NCI-H226 (cell line): ENCODE measurements around the gene ATP1B1.
A peak's percentile ranks its signal among the peaks of the same experiment; 100 is the strongest.

Experiments used
- DNase-seq: peaks from one replicate; pipeline ENCODE4 v3.0.0-alpha.2; 2015

Gene ATP1B1

DNA sequence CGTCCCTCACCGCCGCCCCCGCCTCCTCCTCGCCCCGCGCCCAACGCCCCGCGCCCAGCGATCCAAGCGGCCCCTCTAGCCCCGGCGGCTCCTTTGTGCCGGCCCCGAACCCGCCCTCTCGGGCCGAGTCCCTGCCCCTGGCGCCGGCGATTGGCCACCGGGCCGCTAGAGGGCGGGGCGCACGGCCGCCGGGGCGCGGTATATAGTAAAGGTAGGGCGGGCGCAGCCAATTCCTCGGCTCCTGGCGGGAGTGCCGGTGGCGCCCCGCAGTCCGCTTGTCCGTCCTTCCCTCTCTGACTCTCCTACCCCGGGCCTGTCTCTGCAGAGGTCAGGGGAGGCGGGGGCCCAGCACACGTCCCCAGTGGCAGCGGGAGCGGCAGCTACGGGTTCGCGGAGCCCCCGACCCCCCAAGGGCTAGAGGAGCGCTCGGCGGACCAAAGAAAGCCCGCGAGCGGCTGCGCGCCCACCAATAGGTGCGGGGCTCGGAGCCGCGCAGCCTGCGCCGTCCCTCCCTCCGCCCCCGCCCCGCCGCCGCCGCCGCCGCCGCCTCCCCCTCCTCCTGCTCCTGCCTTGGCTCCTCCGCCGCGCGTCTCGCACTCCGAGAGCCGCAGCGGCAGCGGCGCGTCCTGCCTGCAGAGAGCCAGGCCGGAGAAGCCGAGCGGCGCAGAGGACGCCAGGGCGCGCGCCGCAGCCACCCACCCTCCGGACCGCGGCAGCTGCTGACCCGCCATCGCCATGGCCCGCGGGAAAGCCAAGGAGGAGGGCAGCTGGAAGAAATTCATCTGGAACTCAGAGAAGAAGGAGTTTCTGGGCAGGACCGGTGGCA is at the start of gene ATP1B1:
TSS of gene ATP1B1 (plus strand) at position 596 of the 826 bp plus-strand sequence. CDS start at position 736, 140 bp downstream.
- DNase-seq, result peak; percentile 89

DNA sequence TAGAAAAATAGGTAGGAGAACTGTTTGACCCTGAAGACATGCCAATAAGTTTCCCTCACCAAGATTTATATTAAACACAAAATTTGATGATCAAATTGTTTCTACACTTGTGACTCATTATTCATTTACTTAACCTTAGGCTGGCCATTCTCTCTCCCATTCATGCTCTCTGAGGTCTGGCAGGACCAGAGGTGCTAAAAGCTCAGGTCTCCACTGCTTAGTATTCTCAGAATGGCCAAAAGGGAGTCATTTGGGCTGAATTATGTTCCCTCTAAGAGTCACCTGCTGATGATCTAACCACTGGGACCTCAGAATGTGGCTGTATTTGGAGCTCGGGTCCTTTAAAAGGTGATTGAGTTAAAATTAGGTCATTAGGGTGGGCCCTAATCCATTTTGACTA is 47.1 kb upstream of the ATP1B1 start:
- no peak for DNase-seq

- DNase-seq, result peak; percentile 84
These were observed 46.3 kb upstream of the ATP1B1 start for GRCh38 chr1:169060043-169060722.

DNA sequence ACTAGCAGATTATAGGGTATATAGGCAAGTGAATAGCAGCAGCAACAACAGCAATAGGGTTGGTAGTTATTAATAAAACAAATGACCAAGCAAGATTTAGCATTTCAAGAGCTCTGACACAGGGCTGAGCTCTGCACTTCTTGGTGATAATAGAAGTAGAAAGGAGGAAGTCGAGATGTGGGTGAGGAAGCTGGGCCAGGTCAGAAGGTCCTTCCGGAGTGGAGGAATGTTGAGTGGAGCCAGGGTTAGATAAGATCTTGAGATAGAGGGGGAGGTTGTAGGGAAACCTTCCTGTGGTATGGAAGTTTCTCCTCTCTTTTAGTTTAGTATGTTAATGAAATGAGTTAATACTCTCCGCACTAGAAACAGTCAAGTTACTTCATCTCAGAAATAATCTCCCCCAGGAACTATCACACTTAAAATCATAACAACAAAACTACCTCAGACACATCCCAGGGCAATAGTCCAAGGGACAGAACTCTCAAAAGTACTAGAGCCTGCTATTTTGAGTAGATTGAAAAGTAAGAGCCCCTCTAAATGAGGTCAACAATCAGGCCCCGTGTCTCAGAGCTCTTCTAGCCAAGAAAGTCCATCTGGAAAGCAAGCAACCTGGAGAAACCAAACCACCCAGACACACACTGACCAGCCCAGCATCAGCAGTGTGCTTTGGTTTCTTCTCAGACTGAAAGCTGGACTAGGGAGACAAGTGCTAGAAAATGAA is 45.4 kb upstream of the ATP1B1 start:
- DNase-seq, result peak; percentile 58

GRCh38 chr1:169062152-169062551 is 44.3 kb upstream of the ATP1B1 start:
- DNase-seq, result no peak

GRCh38 chr1:169064103-169064502 is 42.4 kb upstream of the ATP1B1 start:
- DNase-seq, result no peak

- DNase-seq, result no peak
These were observed 35.9 kb upstream of the ATP1B1 start for GRCh38 chr1:169070547-169070946.

- no peak for DNase-seq
These were observed 35.5 kb upstream of the ATP1B1 start for GRCh38 chr1:169070958-169071357.

DNA sequence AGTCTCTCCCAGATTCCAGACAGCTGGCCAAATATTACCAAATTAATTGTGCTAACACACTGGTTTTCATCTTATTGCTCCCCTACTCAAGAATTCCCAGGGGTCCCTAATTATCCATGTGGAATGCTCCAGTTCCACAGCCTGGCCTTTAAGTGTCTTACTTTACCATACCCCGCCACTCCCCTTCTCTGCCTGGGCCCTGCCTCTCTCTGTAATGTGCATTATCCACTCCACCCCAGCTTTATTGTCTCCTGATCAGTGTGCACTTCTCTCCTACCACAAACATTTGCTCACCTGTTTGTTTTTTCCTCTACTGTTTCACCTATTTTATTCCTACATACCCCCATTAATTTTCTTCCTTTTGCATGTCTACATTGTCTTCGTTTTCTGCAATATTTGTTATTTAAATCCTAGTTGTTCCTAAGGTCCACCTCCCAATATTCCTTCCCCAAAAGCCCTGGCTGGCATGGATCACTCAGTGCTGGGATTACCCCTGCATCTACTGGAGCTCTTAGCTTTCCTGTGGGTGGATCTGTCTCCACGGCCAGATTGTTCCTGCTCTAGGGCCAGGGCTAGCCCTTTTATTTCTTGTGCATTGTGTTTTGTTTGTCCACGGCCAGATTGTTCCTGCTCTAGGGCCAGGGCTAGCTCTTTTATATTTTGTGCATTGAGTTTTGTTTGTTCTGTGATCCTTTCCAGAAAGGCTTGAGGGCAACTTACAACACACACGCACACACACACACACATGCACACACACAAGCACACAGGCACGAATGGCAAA is 33.4 kb upstream of the ATP1B1 start:
- no peak for DNase-seq

DNA sequence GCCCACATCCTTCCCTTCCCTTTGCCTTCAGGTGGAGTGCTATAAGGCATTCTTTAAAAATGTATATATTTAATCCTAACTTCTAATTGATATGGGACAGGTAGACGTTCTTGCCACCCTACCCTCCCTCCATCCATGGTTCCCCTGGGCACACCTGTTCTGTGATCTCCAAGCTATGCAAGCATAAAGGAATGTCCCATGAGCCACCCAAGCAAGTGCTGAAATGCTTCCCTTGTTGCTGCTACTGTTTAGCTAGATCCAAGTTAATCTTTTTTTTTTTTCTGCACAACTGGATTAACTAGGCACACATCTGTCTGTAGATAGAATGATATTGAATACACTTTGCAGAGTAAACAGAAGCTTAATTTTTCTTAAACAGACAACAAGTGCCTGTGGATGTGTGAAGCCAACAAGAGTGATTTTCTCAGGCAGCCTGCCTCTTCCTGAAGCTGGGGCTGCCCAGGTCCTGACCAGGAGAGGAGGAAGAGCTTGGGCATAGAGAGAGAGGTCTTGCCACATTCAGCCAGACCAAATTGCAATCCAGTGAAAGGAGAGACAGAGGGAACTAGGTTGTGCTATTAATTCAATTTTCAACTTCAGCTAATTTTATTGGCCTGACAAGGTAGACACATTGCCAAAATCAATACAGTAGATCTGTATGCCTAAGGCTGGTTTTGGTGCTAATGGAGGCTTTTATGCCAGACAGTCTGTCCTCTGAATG is 28.2 kb upstream of the ATP1B1 start:
- no peak for DNase-seq

GRCh38 chr1:169081503-169082123 is 24.9 kb upstream of the ATP1B1 start:
- DNase-seq, result peak; percentile 58

DNA sequence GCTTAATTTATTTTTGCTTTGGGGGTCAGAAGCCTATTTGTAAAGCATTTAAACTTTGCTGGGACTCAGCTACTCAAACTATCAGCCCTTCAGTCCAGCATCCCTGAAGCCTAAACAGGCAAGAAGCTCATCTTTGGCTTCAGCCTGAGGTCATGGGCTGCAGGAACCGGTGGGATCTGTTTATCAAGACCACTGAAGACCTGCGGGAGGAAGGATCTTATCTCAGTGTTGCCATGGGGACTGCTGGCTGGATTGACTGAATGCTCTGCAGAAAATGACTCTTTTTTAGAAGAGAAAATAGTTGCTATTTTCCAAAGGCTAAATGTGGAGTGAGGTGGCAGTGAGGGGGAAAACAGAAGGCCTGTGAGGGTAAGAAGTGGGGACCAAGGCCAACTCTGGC is 20.6 kb upstream of the ATP1B1 start:
- no peak for DNase-seq

DNA sequence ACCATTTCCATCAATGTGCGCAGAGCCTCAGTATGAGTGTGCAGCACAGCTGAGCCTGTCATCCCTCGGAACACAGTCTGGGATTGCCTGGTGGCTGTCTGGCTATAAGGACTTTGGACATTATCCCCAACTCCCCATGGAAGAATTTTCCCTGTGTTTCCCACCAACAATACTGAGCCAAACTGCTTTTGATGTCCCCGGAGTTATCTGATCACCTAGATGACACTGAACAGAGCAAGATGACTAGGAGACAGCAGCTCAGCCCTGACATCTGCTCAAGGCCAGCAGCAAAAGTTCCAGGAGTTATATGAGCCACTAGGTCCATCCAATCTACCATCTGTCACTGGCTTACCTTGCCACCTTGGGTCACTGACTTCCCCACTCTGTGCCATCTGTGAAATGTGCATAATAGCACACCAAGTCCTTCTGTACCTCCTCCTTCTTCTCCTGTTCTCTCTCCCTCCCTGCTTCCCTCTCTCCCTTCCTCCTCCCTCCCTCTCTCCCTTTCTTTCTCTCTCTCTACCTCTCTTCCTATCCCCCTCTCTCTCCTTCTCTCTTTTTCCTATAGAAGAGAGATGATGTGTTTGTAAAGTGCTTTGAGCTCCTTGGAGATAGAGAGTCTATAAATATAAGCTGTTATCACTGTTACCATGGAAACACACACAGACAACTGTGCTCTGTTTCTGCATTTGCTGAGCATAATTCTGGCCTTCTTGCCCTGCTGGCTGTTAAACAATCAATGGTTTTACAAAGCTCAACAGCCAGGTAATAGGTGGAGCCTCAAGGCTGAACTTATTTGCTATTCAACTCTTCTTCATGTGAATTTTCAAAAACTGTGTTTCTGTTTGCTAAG is 19.7 kb upstream of the ATP1B1 start:
- DNase-seq, result peak; percentile 31

GRCh38 chr1:169087876-169088275 is 18.6 kb upstream of the ATP1B1 start:
- no peak for DNase-seq

DNA sequence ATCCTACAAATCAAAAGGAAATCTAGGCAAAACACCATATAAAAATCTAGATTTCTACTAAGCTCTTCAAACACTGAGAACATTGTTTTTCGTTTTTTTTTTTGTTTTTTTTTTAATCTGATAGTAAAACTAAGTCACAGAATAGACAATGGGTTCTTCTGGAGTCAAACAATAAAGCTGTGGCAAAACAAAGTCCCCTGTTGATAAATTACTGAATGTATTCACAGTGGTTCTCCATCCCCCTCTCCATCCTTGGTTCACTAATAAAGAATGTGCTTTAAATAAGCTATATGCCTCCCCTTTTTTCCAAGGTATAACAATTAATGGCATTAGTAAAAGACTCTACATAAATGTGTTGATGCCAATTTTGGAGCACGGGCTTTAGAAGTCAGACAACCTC is 16.7 kb upstream of the ATP1B1 start:
- DNase-seq, result no peak

DNA sequence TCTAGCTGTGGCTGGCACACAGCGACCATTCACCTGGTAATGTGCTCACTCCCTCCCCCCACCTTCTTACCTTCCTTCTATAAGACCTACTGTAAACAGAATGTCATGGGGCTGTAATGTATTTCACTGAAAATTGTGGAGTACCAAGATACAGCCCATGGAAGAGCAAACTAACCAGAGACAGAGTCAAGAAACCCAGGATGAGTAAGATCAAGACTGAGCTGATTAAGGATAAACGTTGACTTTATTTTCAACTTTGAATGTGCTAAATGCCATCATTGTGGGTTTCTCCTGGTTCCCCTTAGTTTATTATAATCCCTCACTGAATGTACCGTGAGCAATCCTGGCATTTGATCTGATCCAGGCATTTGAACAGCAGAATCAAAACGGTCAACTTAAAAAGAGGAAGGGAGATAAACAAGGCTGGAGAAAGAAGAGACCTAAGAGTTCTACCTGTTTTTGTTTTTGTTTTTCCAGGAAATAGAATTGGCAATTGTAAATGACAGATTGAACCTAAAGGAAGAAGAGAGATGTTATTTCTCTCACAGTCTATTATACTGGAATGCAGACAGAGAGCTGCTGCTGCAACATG is 16.1 kb upstream of the ATP1B1 start:
- no peak for DNase-seq

DNA sequence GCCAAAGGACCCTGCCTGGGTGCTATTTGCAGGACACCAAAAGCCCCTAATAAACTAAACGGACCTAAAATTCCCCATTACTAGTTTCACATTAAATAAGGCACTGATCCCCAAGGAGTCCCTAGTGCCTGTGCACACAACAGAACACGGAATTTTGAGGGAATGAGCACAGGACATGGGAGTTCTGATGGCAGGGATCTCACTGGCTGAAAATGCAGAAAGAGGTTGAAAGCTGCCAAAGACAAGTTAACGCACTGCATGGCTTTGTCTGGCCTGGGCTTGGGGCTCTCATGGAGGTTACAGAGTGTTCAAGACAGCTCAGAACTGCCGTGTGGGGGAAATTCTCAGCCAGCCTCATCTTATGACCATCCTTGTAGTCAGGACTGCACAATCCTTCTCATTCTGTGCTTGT is 15.6 kb upstream of the ATP1B1 start:
- DNase-seq, result no peak

GRCh38 chr1:169091480-169091941 is 15.0 kb upstream of the ATP1B1 start:
- no peak for DNase-seq

DNA sequence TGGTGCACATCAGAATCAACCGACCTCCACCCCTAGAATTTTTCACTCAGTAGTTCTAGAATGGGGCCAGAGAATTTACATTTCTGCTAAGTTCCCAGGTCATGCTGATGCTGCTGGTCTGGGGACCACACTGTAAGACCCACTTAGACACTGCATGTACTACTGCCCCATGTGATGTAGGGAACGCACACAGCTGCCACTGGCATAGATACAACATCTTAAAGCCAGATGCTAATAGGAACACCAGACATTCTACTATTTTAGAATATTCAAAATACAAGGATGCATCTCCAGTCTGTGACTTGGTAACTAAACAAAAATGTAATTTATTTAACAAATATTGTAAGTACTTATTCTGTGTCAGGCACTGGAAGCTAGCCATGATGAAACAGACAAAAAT is 14.1 kb upstream of the ATP1B1 start:
- no peak for DNase-seq

DNA sequence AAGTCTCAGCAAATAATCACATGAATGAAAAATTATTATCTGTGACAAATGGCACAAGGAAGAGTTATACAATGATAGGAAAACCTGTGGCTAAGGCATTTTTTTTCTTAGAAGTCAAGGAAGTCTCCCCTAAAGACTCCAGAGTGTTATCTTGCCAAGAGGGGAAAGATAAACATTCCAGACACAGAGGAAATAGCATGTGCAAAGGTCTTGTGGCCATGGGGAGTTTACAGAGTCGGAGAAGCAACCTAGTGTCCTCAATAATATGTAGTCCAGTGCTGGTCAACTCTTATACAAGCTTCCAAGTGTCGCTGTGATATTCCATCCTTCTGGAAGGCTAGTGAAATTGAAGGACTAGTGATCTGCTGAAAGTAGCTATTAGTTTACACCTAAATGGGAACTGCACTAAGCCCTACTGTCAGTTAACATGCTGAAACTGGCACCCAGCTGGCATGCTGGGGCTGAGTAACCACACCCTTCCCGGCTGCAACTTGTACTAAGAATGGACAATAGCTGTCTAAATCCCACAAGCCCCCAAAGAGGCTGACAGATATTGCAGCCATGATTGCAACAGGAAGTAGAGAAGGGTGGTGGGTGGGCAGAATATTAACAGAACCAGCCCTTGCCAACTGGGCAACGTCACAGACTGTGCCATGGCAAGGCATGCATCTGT is 11.5 kb upstream of the ATP1B1 start:
- DNase-seq, result no peak
